Thymus (tissue), 14 donors: ENCODE results near the gene SPTLC2. TPM values are rescaled to one million over a fixed set of nuclear protein-coding genes. Genes with fewer than 3 reads are reported as not detected.
"Not testable (repeated sequence)": the region's sequence is repeated elsewhere in the genome, so short reads cannot be mapped to it uniquely, and the experiment has no call there.

Experiments used
- DNase-seq, 9 donors: peaks; one replicate each; pipeline ENCODE4 v3.0.0-alpha.2; 2013; ENCODE audit warnings: low spot score in 9 of 9, low read depth in 6 of 9, missing footprints in 1 of 9
- H3K27ac ChIP-seq, 2 donors: one replicate each; pipeline ENCODE4 v1.5.1; 2013; ENCODE audit warnings: control low read depth in 1 of 2, low read depth in 1 of 2, low read length in 1 of 2, mild to moderate bottlenecking in 1 of 2, moderate library complexity in 1 of 2
- H3K27me3 ChIP-seq, 2 donors: one replicate each; pipeline ENCODE4 v1.5.1; 2013; ENCODE audit warnings: low read length in 1 of 2; ENCODE audit not compliant: control insufficient read depth in 2 of 2, insufficient read depth in 1 of 2
- H3K36me3 ChIP-seq, 2 donors: one replicate each; pipeline ENCODE4 v1.5.1; 2013; ENCODE audit warnings: low read length in 1 of 2, mild to moderate bottlenecking in 1 of 2, moderate library complexity in 1 of 2; ENCODE audit not compliant: control insufficient read depth in 2 of 2, insufficient read depth in 2 of 2
- H3K4me1 ChIP-seq, 2 donors: one replicate each; pipeline ENCODE4 v1.5.1; 2013; ENCODE audit warnings: low read length in 2 of 2; ENCODE audit not compliant: control insufficient read depth in 2 of 2, insufficient read depth in 2 of 2
- H3K4me3 ChIP-seq, 2 donors: one replicate each; pipeline ENCODE4 v1.5.1; 2013; ENCODE audit warnings: low read length in 2 of 2, control low read depth in 1 of 2, mild to moderate bottlenecking in 1 of 2
- H3K9me3 ChIP-seq, 2 donors: one replicate each; pipeline ENCODE4 v1.5.1; 2013; ENCODE audit warnings: low read length in 1 of 2, mild to moderate bottlenecking in 1 of 2; ENCODE audit not compliant: control insufficient read depth in 2 of 2, insufficient read depth in 1 of 2
- WGBS: extraction: QIAGEN DNeasy Blood & Tissue Kit; methylation state at CpG from one replicate; pipeline ENCODE4 v1.1.7; 2013; 5-methylcytosine and 5-hydroxymethylcytosine counted together
- long read RNA-seq, 10 donors: transcript quantifications; one replicate each; lab custom pipeline, GENCODE V29; 2026
- polyA plus RNA-seq: library from polyadenylated mRNA; stranded (reverse); fragments of 200-250 nt; gene quantifications from one replicate; pipeline ENCODE4 v1.2.3, GENCODE V29; 2013
- total RNA-seq: library from RNA; stranded (reverse); fragments of 120-200 nt; gene quantifications from one replicate; pipeline ENCODE4 v1.2.4, GENCODE V29; 2013
- donor health status: healthy.

Gene SPTLC2
- 13.5 TPM for total RNA-seq
- 7.1 TPM for polyA plus RNA-seq
- long read RNA-seq, donor 1, full-length matches to known transcripts: 1 of 1 reads
- long read RNA-seq, donor 1, partial matches to known transcripts: 0 of 1 reads
- long read RNA-seq, donor 1, other reads (novel, unspliced or antisense): 0 of 1 reads
- long read RNA-seq, donor 2: 0 reads
- long read RNA-seq, donor 3, full-length matches to known transcripts: 3 of 3 reads
- long read RNA-seq, donor 3, partial matches to known transcripts: 0 of 3 reads
- long read RNA-seq, donor 3, other reads (novel, unspliced or antisense): 0 of 3 reads
- long read RNA-seq, donor 4, full-length matches to known transcripts: 6 of 6 reads
- long read RNA-seq, donor 4, partial matches to known transcripts: 0 of 6 reads
- long read RNA-seq, donor 4, other reads (novel, unspliced or antisense): 0 of 6 reads
- long read RNA-seq, donor 5, full-length matches to known transcripts: 5 of 5 reads
- long read RNA-seq, donor 5, partial matches to known transcripts: 0 of 5 reads
- long read RNA-seq, donor 5, other reads (novel, unspliced or antisense): 0 of 5 reads
- long read RNA-seq, donor 6, full-length matches to known transcripts: 3 of 3 reads
- long read RNA-seq, donor 6, partial matches to known transcripts: 0 of 3 reads
- long read RNA-seq, donor 6, other reads (novel, unspliced or antisense): 0 of 3 reads
- long read RNA-seq, donor 7, full-length matches to known transcripts: 3 of 3 reads
- long read RNA-seq, donor 7, partial matches to known transcripts: 0 of 3 reads
- long read RNA-seq, donor 7, other reads (novel, unspliced or antisense): 0 of 3 reads
- long read RNA-seq, donor 8, full-length matches to known transcripts: 1 of 1 reads
- long read RNA-seq, donor 8, partial matches to known transcripts: 0 of 1 reads
- long read RNA-seq, donor 8, other reads (novel, unspliced or antisense): 0 of 1 reads
- long read RNA-seq, donor 9, full-length matches to known transcripts: 2 of 2 reads
- long read RNA-seq, donor 9, partial matches to known transcripts: 0 of 2 reads
- long read RNA-seq, donor 9, other reads (novel, unspliced or antisense): 0 of 2 reads
- long read RNA-seq, donor 10, full-length matches to known transcripts: 3 of 3 reads
- long read RNA-seq, donor 10, partial matches to known transcripts: 0 of 3 reads
- long read RNA-seq, donor 10, other reads (novel, unspliced or antisense): 0 of 3 reads

- peak; percentile 85 to 98 (median 95) for DNase-seq
- Histone ChIP-seq H3K36me3 (no peaks in the 10 kb centered on the region), H3K27me3 (no peaks in the 10 kb centered on the region), H3K27ac (peak within 1 kb of the TSS; percentile 54 to 64), H3K9me3 (no peaks in the 10 kb centered on the region), H3K4me3 (peak within 1 kb of the TSS; percentile 75 to 78), H3K4me1 (peaks cover 0 to 7% of the 10 kb centered on the region in 2 donors)
- under 1% methylated on average over 58 of the region's 58 CpGs for WGBS
Measured at GRCh38 chr14:77616454-77617229, at the start of gene SPTLC2. Gene SPTLC2 (minus strand): TSS chr14:77616637. CDS start chr14:77616579, 58 bp downstream.

- no peaks in the 10 kb centered on the region for H3K36me3 ChIP-seq
- H3K27me3 ChIP-seq: no peaks in the 10 kb centered on the region
- no peak overlapping the region for H3K27ac ChIP-seq
- no peak for DNase-seq
- 86% methylated on average over 6 of the region's 6 CpGs for WGBS
- H3K4me3 ChIP-seq: no peak overlapping the region
- no peaks in the 10 kb centered on the region for H3K4me1 ChIP-seq
- no peaks in the 10 kb centered on the region for H3K9me3 ChIP-seq
Measured at GRCh38 chr14:77663293-77663692, 46.9 kb upstream of the SPTLC2 start.

GRCh38 chr14:77661562-77661961 is 45.1 kb upstream of the SPTLC2 start:
- not testable (repeated sequence) for H3K27ac ChIP-seq, H3K4me1 ChIP-seq, H3K36me3 ChIP-seq, DNase-seq, H3K4me3 ChIP-seq, H3K9me3 ChIP-seq, H3K27me3 ChIP-seq
- 91% methylated on average over 9 of the region's 9 CpGs for WGBS

GRCh38 chr14:77660754-77661153 is 44.3 kb upstream of the SPTLC2 start:
- no peak for DNase-seq
- 94% methylated on average over 7 of the region's 7 CpGs for WGBS
- H3K27ac ChIP-seq: no peak overlapping the region

GRCh38 chr14:77659831-77660230 is 43.4 kb upstream of the SPTLC2 start:
- no peaks in the 10 kb centered on the region for H3K4me1 ChIP-seq
- H3K27ac ChIP-seq: no peak overlapping the region
- H3K27me3 ChIP-seq: no peaks in the 10 kb centered on the region
- no peak overlapping the region for H3K4me3 ChIP-seq
- H3K36me3 ChIP-seq: no peaks in the 10 kb centered on the region
- no peak for DNase-seq
- 94% methylated on average over 2 of the region's 2 CpGs for WGBS
- no peaks in the 10 kb centered on the region for H3K9me3 ChIP-seq

More at GRCh38 chr14:77660754-77661153, 44.3 kb upstream of the SPTLC2 start:
- no peaks in the 10 kb centered on the region for H3K4me1 ChIP-seq
- no peaks in the 10 kb centered on the region for H3K36me3 ChIP-seq
- no peaks in the 10 kb centered on the region for H3K9me3 ChIP-seq
- no peak overlapping the region for H3K4me3 ChIP-seq
- H3K27me3 ChIP-seq: no peaks in the 10 kb centered on the region

GRCh38 chr14:77657280-77657679 is 40.8 kb upstream of the SPTLC2 start:
- no peak overlapping the region for H3K4me3 ChIP-seq
- H3K9me3 ChIP-seq: no peaks in the 10 kb centered on the region
- H3K27ac ChIP-seq: no peak overlapping the region
- no peaks in the 10 kb centered on the region for H3K27me3 ChIP-seq
- WGBS: 72% methylated on average over 5 of the region's 5 CpGs
- H3K36me3 ChIP-seq: no peaks in the 10 kb centered on the region
- DNase-seq: no peak
- H3K4me1 ChIP-seq: peaks cover 0 to 4% of the 10 kb centered on the region in 2 donors

GRCh38 chr14:77654001-77654441 is 37.6 kb upstream of the SPTLC2 start:
- Histone ChIP-seq H3K27me3 (no peaks in the 10 kb centered on the region), H3K4me1 (peaks cover 0 to 4% of the 10 kb centered on the region in 2 donors), H3K36me3 (no peaks in the 10 kb centered on the region), H3K4me3 (no peak overlapping the region), H3K27ac (no peak overlapping the region), H3K9me3 (no peaks in the 10 kb centered on the region)
- DNase-seq: no peak
- 73% methylated on average over 11 of the region's 11 CpGs for WGBS

- no peak for DNase-seq
- Histone ChIP-seq H3K36me3 (no peaks in the 10 kb centered on the region), H3K27me3 (no peaks in the 10 kb centered on the region), H3K4me1 (peaks cover 0 to 4% of the 10 kb centered on the region in 2 donors), H3K9me3 (no peaks in the 10 kb centered on the region), H3K4me3 (no peak overlapping the region), H3K27ac (no peak overlapping the region)
- WGBS: 95% methylated on average over 3 of the region's 3 CpGs
Measured at GRCh38 chr14:77649326-77649725, 32.9 kb upstream of the SPTLC2 start.
